Measurements from ENCODE around the gene TMEM145. TPM values are rescaled to one million over a fixed set of nuclear protein-coding genes. Genes with fewer than 3 reads are reported as not detected.
"Not testable (repeated sequence)": the region's sequence is repeated elsewhere in the genome, so short reads cannot be mapped to it uniquely, and the experiment has no call there.

TMEM145 gene
- total RNA-seq: under 1 TPM in 1 of 4 donors, not detected in 3; 0.87 TPM

DNA sequence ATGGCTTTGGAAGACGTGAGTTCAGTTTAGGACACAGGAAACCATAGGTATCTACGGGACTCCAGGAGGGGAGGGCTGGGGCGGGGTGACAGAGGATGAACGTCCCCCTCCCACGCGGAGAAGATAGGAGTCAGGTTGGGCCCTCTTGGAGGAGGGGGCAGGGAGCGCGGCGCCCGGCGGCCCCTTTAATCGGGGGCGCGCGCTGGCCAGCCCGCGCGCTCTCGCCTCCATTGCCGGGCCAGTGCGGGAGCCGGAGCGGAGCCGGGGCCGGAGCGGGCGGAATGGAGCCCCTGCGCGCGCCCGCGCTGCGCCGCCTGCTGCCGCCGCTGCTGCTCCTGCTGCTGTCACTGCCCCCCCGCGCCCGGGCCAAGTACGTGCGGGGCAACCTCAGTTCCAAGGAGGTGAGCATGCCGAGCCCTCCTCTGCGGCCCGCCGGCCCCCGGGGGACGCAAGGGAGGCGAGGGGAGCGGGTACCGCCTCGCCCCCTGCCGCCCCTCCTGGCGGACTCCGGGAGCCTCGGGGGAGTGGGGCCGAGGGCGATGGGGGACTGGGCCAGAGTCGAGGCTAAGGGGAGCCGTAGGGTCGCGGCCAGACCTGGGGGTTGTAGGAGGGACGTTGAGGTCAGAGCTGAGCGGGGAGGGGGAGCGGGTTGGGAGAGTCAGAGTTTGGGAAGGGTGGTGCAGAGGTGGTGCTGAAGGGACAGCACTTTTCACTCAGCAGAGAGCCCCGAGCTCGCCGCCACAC, at the start of gene TMEM145:
TSS of gene TMEM145 (plus strand) at position 214 of the 744 bp plus-strand sequence. CDS start at position 282, 68 bp downstream.
- no peaks in the 10 kb centered on the region for H3K36me3 ChIP-seq
- H3K9me3 ChIP-seq: no peaks in the 10 kb centered on the region
- peaks cover 0 to 18% (median 17%) of the 10 kb centered on the region in 3 donors for H3K27me3 ChIP-seq
- DNase-seq (no peak), ATAC-seq (peak; percentile 81 to 83)
- H3K4me1 ChIP-seq: peaks cover 3 to 7% of the 10 kb centered on the region in 2 donors
- in situ Hi-C loops (cut with MboI; ENCODE audit: low sequenced_read_pairs in 4 of 4) (loop anchor here in 1 of 4 donors (25.0 kb wide), 1 partner anchor 176 kb away; the partner anchor contains the start of gene POU2F2), intact Hi-C loops (cut with DNase I; ENCODE audit: low total_unique reads) (no loop called here)
- peak within 1 kb of the TSS; percentile 55 to 80 (median 60) for H3K4me3 ChIP-seq
- no peak for TF ChIP-seq POLR2A (IDR thresholded peaks at IDR 0.05)
- TF ChIP-seq, protein P1, sequence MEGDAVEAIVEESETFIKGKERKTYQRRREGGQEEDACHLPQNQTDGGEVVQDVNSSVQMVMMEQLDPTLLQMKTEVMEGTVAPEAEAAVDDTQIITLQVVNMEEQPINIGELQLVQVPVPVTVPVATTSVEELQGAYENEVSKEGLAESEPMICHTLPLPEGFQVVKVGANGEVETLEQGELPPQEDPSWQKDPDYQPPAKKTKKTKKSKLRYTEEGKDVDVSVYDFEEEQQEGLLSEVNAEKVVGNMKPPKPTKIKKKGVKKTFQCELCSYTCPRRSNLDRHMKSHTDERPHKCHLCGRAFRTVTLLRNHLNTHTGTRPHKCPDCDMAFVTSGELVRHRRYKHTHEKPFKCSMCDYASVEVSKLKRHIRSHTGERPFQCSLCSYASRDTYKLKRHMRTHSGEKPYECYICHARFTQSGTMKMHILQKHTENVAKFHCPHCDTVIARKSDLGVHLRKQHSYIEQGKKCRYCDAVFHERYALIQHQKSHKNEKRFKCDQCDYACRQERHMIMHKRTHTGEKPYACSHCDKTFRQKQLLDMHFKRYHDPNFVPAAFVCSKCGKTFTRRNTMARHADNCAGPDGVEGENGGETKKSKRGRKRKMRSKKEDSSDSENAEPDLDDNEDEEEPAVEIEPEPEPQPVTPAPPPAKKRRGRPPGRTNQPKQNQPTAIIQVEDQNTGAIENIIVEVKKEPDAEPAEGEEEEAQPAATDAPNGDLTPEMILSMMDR (IDR thresholded peaks at IDR 0.05 in 4 of 5, conservative IDR thresholded peaks at IDR 0.05 in 1 of 5): no peak
- H3K27ac ChIP-seq: no peak within 1 kb of the TSS

DNA sequence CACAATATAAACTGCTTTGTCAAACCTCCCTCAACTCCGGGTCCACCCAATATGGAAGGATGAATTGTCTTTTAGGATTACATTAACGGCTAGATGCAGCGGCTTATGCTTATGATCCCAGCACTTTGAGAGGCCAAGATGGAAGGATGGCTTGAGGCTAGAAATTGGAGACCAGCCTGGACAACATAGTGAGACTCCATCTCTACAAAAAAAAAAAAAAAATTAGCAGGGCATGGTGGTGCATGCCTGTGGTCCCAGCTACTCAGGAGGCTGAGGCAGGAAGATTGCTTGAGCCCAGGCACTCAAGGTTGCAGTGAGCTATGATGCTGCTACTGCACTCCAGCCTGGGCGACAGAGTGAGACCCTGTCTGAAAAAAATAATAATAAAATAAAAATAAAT, 47.0 kb upstream of the TMEM145 start:
- H3K27me3 ChIP-seq; ATAC-seq; H3K9me3 ChIP-seq; intact Hi-C loops (cut with DNase I; ENCODE audit: low total_unique reads); DNase-seq; H3K36me3 ChIP-seq; H3K4me3 ChIP-seq; in situ Hi-C loops (cut with MboI; ENCODE audit: low sequenced_read_pairs in 4 of 4); H3K27ac ChIP-seq: not testable (repeated sequence)
- peaks cover 20% of the 10 kb centered on the region in 2 donors for H3K4me1 ChIP-seq

DNA sequence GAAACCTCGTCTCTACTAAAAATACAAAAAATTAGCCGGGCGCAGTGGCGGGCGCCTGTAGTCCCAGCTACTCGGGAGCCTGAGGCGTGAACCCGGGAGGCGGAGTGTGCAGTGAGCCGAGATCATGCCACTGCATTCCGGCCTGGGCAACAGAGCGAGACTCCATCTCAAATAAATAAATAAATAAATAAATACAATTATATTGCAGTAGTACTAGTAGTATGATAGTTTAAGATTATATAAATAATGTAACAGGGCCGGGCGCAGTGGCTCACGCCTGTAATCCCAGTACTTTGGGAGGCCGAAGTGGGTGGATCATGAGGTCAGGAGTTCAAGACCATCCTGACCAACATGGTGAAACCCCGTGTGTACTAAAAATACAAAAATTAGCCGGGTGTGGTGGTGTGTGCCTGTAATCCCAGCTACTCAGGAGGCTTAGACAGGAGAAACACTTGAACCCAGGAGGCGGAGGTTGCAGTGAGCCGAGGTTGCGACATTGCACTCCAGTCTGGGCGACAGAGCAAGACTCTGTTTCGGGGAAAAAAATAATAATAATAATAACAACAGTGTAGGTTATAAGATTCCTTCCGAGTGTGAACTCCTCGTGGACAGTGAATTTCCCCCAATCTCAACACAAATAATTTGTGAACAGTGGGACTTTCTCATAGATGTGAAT, 46.0 kb upstream of the TMEM145 start:
- H3K4me1 ChIP-seq: peaks cover 27 to 30% of the 10 kb centered on the region in 2 donors
- ATAC-seq; in situ Hi-C loops (cut with MboI; ENCODE audit: low sequenced_read_pairs in 4 of 4); DNase-seq; H3K4me3 ChIP-seq; H3K27me3 ChIP-seq; H3K9me3 ChIP-seq; H3K36me3 ChIP-seq; intact Hi-C loops (cut with DNase I; ENCODE audit: low total_unique reads): not testable (repeated sequence)
- peak overlapping the region in 2 of 4 donors; percentile 97 for H3K27ac ChIP-seq

DNA sequence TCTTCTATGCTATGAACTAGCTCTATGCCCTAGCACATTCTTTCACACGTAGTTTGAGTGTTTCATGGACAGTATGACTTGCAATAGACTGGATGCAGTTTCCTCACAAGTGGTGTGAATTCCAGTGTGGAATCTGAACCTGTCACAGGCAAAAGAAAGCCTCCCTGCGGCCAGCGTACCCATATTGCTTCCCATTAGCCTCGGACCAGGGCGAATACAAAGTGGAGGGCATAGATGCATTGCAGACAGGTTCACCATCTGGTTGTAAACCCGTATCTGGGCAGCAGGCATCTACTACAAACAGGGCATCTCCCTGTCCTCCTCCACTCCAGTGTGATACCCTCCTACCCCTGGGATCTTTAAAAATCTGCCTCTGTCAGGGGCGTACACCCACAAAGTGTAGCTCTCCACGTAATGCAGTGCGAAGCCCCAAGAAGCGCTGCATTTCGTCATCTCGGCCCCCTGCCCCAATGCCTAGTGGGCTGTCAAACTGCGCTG, 45.4 kb upstream of the TMEM145 start:
- no peak for ATAC-seq
- DNase-seq: no peak
- Histone ChIP-seq H3K36me3 (peaks cover 0 to 8% of the 10 kb centered on the region in 2 donors), H3K4me3 (peak overlapping the region; percentile 68 to 77 (median 72)), H3K27me3 (no peaks in the 10 kb centered on the region), H3K4me1 (peaks cover 30% of the 10 kb centered on the region in 2 donors), H3K27ac (peak overlapping the region; percentile 95 to 98 (median 97)), H3K9me3 (no peaks in the 10 kb centered on the region)
- intact Hi-C loops (cut with DNase I; ENCODE audit: low total_unique reads) (loop anchor here (1.0 kb wide), 3 partner anchors 12 to 58 kb away; partner anchors contain the start of genes ERF and MEGF8), in situ Hi-C loops (cut with MboI; ENCODE audit: low sequenced_read_pairs in 4 of 4) (no loop called here)
- no peak for TF ChIP-seq POLR2A (IDR thresholded peaks at IDR 0.05)
- TF ChIP-seq, protein P1 (IDR thresholded peaks at IDR 0.05 in 4 of 5, conservative IDR thresholded peaks at IDR 0.05 in 1 of 5): no peak

DNA sequence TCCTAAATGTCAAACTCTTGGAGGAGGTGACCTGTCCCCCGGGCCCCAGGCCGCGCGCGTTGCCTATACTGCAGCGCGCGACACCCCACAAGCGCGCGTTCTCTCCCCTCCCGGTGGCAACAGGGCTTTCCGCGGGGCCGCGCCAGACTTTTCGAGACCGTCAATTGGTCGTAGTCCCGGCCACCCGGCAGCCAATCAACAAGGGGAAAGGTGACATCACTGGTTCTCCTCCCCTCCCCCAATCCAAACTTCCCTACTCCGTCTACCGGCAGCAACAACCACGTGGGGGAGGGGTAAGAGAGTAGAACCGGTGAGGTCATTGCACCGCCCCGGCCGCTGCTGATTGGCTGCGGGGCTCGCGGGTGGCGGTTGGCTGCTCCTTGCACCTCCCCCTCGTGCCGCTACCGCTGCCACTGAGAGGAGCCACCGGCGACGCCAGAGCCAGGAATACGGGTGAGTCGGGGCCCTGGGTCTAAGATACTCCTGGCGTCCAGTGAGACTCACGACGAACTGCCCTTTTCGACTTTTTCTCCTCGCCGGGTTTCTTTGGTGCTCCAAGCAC, 44.9 kb upstream of the TMEM145 start:
- Histone ChIP-seq H3K27ac (peak overlapping the region; percentile 95 to 98 (median 97)), H3K36me3 (peaks cover 0 to 14% of the 10 kb centered on the region in 2 donors), H3K9me3 (no peaks in the 10 kb centered on the region), H3K27me3 (no peaks in the 10 kb centered on the region), H3K4me1 (peaks cover 30% of the 10 kb centered on the region in 2 donors), H3K4me3 (peak overlapping the region; percentile 68 to 77 (median 72))
- in situ Hi-C loops (cut with MboI; ENCODE audit: low sequenced_read_pairs in 4 of 4): no loop called here
- ATAC-seq: peak; percentile 71
- peak; percentile 99 to 100 for DNase-seq
- intact Hi-C loops (cut with DNase I; ENCODE audit: low total_unique reads): loop anchor here (1.0 kb wide), 3 partner anchors 13 to 57 kb away; partner anchors contain the start of genes ERF and MEGF8
- TF ChIP-seq, protein P1 (IDR thresholded peaks at IDR 0.05 in 4 of 5, conservative IDR thresholded peaks at IDR 0.05 in 1 of 5): peak in 1 of 5 experiments; percentile 15
- TF ChIP-seq POLR2A (IDR thresholded peaks at IDR 0.05): peak; percentile 73 to 87
